ENCODE data around the gene USP36. TPM values are rescaled to one million over a fixed set of nuclear protein-coding genes. Genes with fewer than 3 reads are reported as not detected.

USP36 gene
- total and polyA plus RNA-seq, 9 of the 15 experiments (the other 6 are each of a cell fraction or from before 2014, with no cell fraction given), result 6.4 to 72.8 (median 22.5) TPM

- TF ChIP-seq, protein P1, sequence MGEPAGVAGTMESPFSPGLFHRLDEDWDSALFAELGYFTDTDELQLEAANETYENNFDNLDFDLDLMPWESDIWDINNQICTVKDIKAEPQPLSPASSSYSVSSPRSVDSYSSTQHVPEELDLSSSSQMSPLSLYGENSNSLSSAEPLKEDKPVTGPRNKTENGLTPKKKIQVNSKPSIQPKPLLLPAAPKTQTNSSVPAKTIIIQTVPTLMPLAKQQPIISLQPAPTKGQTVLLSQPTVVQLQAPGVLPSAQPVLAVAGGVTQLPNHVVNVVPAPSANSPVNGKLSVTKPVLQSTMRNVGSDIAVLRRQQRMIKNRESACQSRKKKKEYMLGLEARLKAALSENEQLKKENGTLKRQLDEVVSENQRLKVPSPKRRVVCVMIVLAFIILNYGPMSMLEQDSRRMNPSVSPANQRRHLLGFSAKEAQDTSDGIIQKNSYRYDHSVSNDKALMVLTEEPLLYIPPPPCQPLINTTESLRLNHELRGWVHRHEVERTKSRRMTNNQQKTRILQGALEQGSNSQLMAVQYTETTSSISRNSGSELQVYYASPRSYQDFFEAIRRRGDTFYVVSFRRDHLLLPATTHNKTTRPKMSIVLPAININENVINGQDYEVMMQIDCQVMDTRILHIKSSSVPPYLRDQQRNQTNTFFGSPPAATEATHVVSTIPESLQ (CRISPR knock-in tag; IDR thresholded peaks at IDR 0.05), result no peak
- TF ChIP-seq CREBBP (IDR thresholded peaks at IDR 0.05; ENCODE audit: low read depth, low read length) (no peak), HSF4 (CRISPR knock-in tag; IDR thresholded peaks at IDR 0.05; ENCODE audit: borderline replicate concordance) (no peak; the same call in 1 of the 2 replicates), EGR1 (conservative IDR thresholded peaks at IDR 0.05) (no peak), OTX1 (CRISPR knock-in tag; IDR thresholded peaks at IDR 0.05) (no peak), ZNF311 (CRISPR knock-in tag; IDR thresholded peaks at IDR 0.05) (no peak), GABPB2 (CRISPR knock-in tag; conservative IDR thresholded peaks at IDR 0.05) (no peak), COPS2 (conservative IDR thresholded peaks at IDR 0.05) (no peak), FOXA1 (IDR thresholded peaks at IDR 0.05; ENCODE audit: borderline replicate concordance) (no peak), SAP30 (IDR thresholded peaks at IDR 0.05; ENCODE audit: borderline replicate concordance, insufficient read depth, low read depth, low read length, poor library complexity, severe bottlenecking) (no peak), CTCFL (IDR thresholded peaks at IDR 0.05; ENCODE audit: borderline replicate concordance, insufficient read depth, low read depth, low read length, poor library complexity, severe bottlenecking) (no peak), ILF3 (IDR thresholded peaks at IDR 0.05; ENCODE audit: borderline replicate concordance) (no peak)
- TF ChIP-seq, protein P2, sequence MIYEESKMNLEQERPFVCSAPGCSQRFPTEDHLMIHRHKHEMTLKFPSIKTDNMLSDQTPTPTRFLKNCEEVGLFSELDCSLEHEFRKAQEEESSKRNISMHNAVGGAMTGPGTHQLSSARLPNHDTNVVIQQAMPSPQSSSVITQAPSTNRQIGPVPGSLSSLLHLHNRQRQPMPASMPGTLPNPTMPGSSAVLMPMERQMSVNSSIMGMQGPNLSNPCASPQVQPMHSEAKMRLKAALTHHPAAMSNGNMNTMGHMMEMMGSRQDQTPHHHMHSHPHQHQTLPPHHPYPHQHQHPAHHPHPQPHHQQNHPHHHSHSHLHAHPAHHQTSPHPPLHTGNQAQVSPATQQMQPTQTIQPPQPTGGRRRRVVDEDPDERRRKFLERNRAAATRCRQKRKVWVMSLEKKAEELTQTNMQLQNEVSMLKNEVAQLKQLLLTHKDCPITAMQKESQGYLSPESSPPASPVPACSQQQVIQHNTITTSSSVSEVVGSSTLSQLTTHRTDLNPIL (CRISPR knock-in tag; IDR thresholded peaks at IDR 0.05), result no peak
- TF ChIP-seq, protein P3, sequence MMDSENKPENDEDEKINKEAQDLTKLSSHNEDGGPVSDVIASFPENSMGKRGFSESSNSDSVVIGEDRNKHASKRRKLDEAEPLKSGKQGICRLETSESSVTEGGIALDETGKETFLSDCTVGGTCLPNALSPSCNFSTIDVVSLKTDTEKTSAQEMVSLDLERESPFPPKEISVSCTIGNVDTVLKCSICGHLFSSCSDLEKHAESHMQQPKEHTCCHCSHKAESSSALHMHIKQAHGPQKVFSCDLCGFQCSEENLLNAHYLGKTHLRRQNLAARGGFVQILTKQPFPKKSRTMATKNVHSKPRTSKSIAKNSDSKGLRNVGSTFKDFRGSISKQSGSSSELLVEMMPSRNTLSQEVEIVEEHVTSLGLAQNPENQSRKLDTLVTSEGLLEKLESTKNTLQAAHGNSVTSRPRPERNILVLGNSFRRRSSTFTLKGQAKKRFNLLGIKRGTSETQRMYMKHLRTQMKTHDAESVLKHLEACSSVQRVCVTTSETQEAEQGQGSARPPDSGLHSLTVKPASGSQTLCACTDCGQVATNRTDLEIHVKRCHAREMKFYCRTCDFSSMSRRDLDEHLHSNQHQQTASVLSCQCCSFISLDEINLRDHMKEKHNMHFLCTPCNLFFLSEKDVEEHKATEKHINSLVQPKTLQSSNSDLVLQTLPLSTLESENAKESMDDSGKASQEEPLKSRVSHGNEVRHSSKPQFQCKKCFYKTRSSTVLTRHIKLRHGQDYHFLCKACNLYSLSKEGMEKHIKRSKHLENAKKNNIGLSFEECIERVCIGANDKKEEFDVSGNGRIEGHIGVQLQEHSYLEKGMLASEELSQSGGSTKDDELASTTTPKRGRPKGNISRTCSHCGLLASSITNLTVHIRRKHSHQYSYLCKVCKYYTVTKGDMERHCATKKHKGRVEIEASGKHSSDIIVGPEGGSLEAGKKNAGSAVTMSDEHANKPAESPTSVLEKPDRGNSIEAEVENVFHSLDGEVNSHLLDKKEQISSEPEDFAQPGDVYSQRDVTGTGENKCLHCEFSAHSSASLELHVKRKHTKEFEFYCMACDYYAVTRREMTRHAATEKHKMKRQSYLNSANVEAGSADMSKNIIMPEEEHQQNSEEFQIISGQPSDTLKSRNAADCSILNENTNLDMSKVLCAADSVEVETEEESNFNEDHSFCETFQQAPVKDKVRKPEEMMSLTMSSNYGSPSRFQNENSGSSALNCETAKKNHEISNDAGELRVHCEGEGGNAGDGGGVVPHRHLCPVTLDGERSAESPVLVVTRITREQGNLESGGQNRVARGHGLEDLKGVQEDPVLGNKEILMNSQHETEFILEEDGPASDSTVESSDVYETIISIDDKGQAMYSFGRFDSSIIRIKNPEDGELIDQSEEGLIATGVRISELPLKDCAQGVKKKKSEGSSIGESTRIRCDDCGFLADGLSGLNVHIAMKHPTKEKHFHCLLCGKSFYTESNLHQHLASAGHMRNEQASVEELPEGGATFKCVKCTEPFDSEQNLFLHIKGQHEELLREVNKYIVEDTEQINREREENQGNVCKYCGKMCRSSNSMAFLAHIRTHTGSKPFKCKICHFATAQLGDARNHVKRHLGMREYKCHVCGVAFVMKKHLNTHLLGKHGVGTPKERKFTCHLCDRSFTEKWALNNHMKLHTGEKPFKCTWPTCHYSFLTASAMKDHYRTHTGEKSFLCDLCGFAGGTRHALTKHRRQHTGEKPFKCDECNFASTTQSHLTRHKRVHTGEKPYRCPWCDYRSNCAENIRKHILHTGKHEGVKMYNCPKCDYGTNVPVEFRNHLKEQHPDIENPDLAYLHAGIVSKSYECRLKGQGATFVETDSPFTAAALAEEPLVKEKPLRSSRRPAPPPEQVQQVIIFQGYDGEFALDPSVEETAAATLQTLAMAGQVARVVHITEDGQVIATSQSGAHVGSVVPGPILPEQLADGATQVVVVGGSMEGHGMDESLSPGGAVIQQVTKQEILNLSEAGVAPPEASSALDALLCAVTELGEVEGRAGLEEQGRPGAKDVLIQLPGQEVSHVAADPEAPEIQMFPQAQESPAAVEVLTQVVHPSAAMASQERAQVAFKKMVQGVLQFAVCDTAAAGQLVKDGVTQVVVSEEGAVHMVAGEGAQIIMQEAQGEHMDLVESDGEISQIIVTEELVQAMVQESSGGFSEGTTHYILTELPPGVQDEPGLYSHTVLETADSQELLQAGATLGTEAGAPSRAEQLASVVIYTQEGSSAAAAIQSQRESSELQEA (IDR thresholded peaks at IDR 0.05; ENCODE audit: low read depth), result no peak
These were observed 56.8 kb downstream of the USP36 start (continued) for GRCh38 chr17:78783711-78784324.

Measured in K562 (cell line).